ENCODE data around the gene FAM124A. TPM values are rescaled to one million over a fixed set of nuclear protein-coding genes. Genes with fewer than 3 reads are reported as not detected.

The FAM124A gene
- total and polyA plus RNA-seq, 2 donors (not counting 3 experiments of a cell fraction or from before 2014, with no cell fraction given), result 3.8 to 9.9 TPM

- no peaks in the 10 kb centered on the region for H3K9me1 ChIP-seq (replicated peaks; ENCODE audit: control insufficient read depth, extremely low read depth, insufficient read depth, low read length)
- H3K4me3 ChIP-seq (replicated peaks in 1 of 3; ENCODE audit: insufficient read depth in 1 of 3, low read depth in 1 of 3, low read length in 3 of 3), result no peak overlapping the region
- no peaks in the 10 kb centered on the region for H3K9me3 ChIP-seq (replicated peaks; ENCODE audit: control insufficient read depth, insufficient read depth, low read length)
- peaks cover 0 to 6% of the 10 kb centered on the region in 2 experiments for H3K36me3 ChIP-seq (ENCODE audit: control insufficient read depth in 2 of 2, extremely low read depth in 1 of 2, insufficient read depth in 2 of 2, low read length in 2 of 2)
- H3K9ac ChIP-seq (replicated peaks; ENCODE audit: extremely low read depth, insufficient read depth, low read length), result no peak overlapping the region
- FAIRE-seq (no peak), DNase-seq (ENCODE audit: low read depth, low spot score) (no peak)
- H3K4me1 ChIP-seq (ENCODE audit: control insufficient read depth, extremely low read depth, insufficient read depth, low read length), result no peaks in the 10 kb centered on the region
- no peak overlapping the region for H3K4me2 ChIP-seq (ENCODE audit: insufficient read depth, low read length)
- intact Hi-C loops (cut with micrococcal nuclease), result no loop called here
- POLR2A ChIA-PET, result no interaction called here
- H2AFZ ChIP-seq (ENCODE audit: low read depth, low read length), result no peak overlapping the region
- CTCF ChIA-PET, result interaction anchor here (1.0 to 1.9 kb wide), 5 partner anchors 13 to 100 kb away, joined by 3 to 6 read pairs (median 3); no protein-coding TSS in a partner anchor
- no peaks in the 10 kb centered on the region for H3K79me2 ChIP-seq (ENCODE audit: control insufficient read depth, insufficient read depth, low read length)
- no peak overlapping the region for H3K27ac ChIP-seq (ENCODE audit: insufficient read depth, low read depth, low read length)
- H3K27me3 ChIP-seq (ENCODE audit: control insufficient read depth in 2 of 2, insufficient read depth in 2 of 2, low read length in 2 of 2), result no peaks in the 10 kb centered on the region
- no TSS peak for BruUV-seq (replicated peaks)
- TF ChIP-seq EZH2 (IDR thresholded peaks at IDR 0.05; ENCODE audit: borderline replicate concordance, low read depth, low read length, severe bottlenecking) (no peak), GATA2 (IDR thresholded peaks at IDR 0.05; ENCODE audit: insufficient read depth, insufficient read length, low read depth, low read length) (no peak), MYC (IDR thresholded peaks at IDR 0.05; ENCODE audit: low read depth, low read length) (no peak), CTCF (IDR thresholded peaks at IDR 0.05; ENCODE audit: extremely low read depth in 1 of 2, insufficient read depth in 1 of 2, low read depth in 1 of 2, low read length in 2 of 2) (no peak), POLR2A (IDR thresholded peaks at IDR 0.05; ENCODE audit: low read depth, low read length) (no peak), JUN (IDR thresholded peaks at IDR 0.05; ENCODE audit: borderline replicate concordance, insufficient read depth, insufficient read length, low read depth) (no peak), POLR2AphosphoS5 (IDR thresholded peaks at IDR 0.05; ENCODE audit: insufficient read depth, low read depth, low read length) (no peak), MAX (IDR thresholded peaks at IDR 0.05; ENCODE audit: insufficient read depth, insufficient read length) (no peak), FOS (IDR thresholded peaks at IDR 0.05; ENCODE audit: borderline replicate concordance, insufficient read depth, low read length) (no peak)
- no peaks in the 10 kb centered on the region for H4K20me1 ChIP-seq (replicated peaks; ENCODE audit: control insufficient read depth, extremely low read depth, insufficient read depth, low read length)
- dilution Hi-C loops (cut with MboI; ENCODE audit: extremely low pct_ligation_motif_present, low sequenced_read_pairs), result no loop called here
Observed at GRCh38 chr13:51249255-51249654, 27.1 kb downstream of the FAM124A start.

Measured in endothelial cell of umbilical vein (primary cell).